NB4 (cell line): ENCODE results near the gene PIK3R1.
"Not testable (repeated sequence)": the region's sequence is repeated elsewhere in the genome, so short reads cannot be mapped to it uniquely, and the experiment has no call there.

Experiments
- DNase-seq: peaks from one replicate; pipeline ENCODE4 v3.0.0; 2010; ENCODE audit warnings: low read depth
- H3K4me3 ChIP-seq: one replicate; pipeline ENCODE4 v1.5.1; 2011; ENCODE audit warnings: mild to moderate bottlenecking, low read depth, low read length, moderate library complexity
- CTCF ChIP-seq: IDR thresholded peaks from one replicate; pipeline ENCODE4 v1.5.1; 2012; ENCODE audit warnings: low read depth, low read length
- MAX ChIP-seq: IDR thresholded peaks from 2 replicates; pipeline ENCODE4 v1.6.1; 2011; ENCODE audit warnings: low read depth, low read length
- MYC ChIP-seq: IDR thresholded peaks from 2 replicates; pipeline ENCODE4 v1.6.1; 2011; ENCODE audit warnings: low read depth, low read length
- POLR2A ChIP-seq: IDR thresholded peaks from 2 replicates; pipeline ENCODE4 v1.6.1; 2011; ENCODE audit warnings: mild to moderate bottlenecking; ENCODE audit not compliant: insufficient read length; ENCODE audit errors: extremely low read depth

PIK3R1 gene

GRCh38 chr5:68194386-68194785 lies 21.2 kb upstream of the PIK3R1 start:
- no peak for DNase-seq
- no peak overlapping the region for H3K4me3 ChIP-seq
- TF ChIP-seq POLR2A (no peak), MAX (no peak), MYC (no peak), CTCF (no peak)

- DNase-seq, result no peak
- no peak for TF ChIP-seq CTCF
- TF ChIP-seq POLR2A, result no peak
- TF ChIP-seq MYC, result no peak
- TF ChIP-seq MAX, result no peak
- H3K4me3 ChIP-seq, result no peak overlapping the region
Observed at GRCh38 chr5:68195137-68195536, 20.4 kb upstream of the PIK3R1 start.

GRCh38 chr5:68196876-68197275 lies 18.7 kb upstream of the PIK3R1 start:
- H3K4me3 ChIP-seq, result no peak overlapping the region
- DNase-seq, result peak; percentile 80
- TF ChIP-seq MYC (no peak), CTCF (no peak), POLR2A (no peak), MAX (no peak)

GRCh38 chr5:68200288-68200687 lies 15.3 kb upstream of the PIK3R1 start:
- H3K4me3 ChIP-seq, result no peak overlapping the region
- no peak for DNase-seq
- TF ChIP-seq CTCF, result no peak
- no peak for TF ChIP-seq MYC
- no peak for TF ChIP-seq POLR2A
- no peak for TF ChIP-seq MAX

- not testable (repeated sequence) for H3K4me3 ChIP-seq, DNase-seq
Observed at GRCh38 chr5:68210654-68211053, 4.9 kb upstream of the PIK3R1 start.

GRCh38 chr5:68214482-68215207 lies 911 bp upstream of the PIK3R1 start:
- TF ChIP-seq POLR2A (no peak), MAX (peak; percentile 65), MYC (no peak)
- peak overlapping the region; percentile 69 for H3K4me3 ChIP-seq
- peak; percentile 44 for DNase-seq

GRCh38 chr5:68215898-68216244 lies 315 bp downstream of the PIK3R1 start:
- peak overlapping the region; percentile 95 for H3K4me3 ChIP-seq
- TF ChIP-seq MAX (0 out of 2 replicates have a peak, but pooled peaks have one; percentile 54), POLR2A (no peak), MYC (peak; percentile 58)
- DNase-seq, result peak; percentile 84
